Right lobe of liver (tissue), 4 donors: Measurements from ENCODE around the gene KCNQ1.

Source experiments
- POLR2A ChIP-seq: fragments of 450-650 bp; IDR thresholded peaks from one replicate; pipeline ENCODE4 v1.6.1; 2017; ENCODE audit warnings: antibody characterized with exemption, mild to moderate bottlenecking
- TF ChIP-seq, protein P1 (sequence below), 4 donors: fragments of 200-600 bp in 3 of 4; fragments of 450-650 bp in 1 of 4; IDR thresholded peaks; one replicate each; pipeline versions ENCODE4 v1.5.1 to v1.8.0; 2016 to 2022; ENCODE audit warnings: antibody characterized with exemption in 4 of 4, mild to moderate bottlenecking in 2 of 4
- donor health status: DM: no; HTN: no; CAD: no.
- donor health status: DM: no; HTN: no; CAD: no.
- donor health status: DM: no; HTN: yes; CAD: no.

DNA sequence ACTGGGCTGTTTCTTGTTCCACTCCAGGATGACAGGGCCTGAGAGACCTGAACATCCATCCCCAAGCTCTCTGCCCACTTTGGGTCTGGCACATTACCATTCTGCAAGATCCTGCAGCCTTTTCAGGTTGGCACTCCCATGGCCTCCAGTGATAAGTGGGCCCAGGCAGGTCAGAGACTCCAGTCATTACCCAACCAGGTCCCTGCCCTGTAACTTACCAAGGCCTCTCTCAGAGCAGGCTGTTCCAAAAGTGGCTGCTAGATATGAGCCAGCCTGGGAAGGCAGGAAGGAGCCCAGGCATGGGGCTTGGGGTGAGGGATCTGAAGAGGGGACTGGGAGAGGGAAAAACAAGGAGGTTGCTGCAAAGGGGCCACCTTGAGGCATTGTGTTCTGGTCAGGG is 219.1 kb downstream of the KCNQ1 start:
- TF ChIP-seq POLR2A: no peak
- TF ChIP-seq, protein P1, sequence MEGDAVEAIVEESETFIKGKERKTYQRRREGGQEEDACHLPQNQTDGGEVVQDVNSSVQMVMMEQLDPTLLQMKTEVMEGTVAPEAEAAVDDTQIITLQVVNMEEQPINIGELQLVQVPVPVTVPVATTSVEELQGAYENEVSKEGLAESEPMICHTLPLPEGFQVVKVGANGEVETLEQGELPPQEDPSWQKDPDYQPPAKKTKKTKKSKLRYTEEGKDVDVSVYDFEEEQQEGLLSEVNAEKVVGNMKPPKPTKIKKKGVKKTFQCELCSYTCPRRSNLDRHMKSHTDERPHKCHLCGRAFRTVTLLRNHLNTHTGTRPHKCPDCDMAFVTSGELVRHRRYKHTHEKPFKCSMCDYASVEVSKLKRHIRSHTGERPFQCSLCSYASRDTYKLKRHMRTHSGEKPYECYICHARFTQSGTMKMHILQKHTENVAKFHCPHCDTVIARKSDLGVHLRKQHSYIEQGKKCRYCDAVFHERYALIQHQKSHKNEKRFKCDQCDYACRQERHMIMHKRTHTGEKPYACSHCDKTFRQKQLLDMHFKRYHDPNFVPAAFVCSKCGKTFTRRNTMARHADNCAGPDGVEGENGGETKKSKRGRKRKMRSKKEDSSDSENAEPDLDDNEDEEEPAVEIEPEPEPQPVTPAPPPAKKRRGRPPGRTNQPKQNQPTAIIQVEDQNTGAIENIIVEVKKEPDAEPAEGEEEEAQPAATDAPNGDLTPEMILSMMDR (IDR thresholded peaks at IDR 0.05): no peak
